ENCODE measurements around the gene EXOSC10.
A peak's percentile ranks its signal among the peaks of the same experiment; 100 is the strongest.

Gene EXOSC10

DNA sequence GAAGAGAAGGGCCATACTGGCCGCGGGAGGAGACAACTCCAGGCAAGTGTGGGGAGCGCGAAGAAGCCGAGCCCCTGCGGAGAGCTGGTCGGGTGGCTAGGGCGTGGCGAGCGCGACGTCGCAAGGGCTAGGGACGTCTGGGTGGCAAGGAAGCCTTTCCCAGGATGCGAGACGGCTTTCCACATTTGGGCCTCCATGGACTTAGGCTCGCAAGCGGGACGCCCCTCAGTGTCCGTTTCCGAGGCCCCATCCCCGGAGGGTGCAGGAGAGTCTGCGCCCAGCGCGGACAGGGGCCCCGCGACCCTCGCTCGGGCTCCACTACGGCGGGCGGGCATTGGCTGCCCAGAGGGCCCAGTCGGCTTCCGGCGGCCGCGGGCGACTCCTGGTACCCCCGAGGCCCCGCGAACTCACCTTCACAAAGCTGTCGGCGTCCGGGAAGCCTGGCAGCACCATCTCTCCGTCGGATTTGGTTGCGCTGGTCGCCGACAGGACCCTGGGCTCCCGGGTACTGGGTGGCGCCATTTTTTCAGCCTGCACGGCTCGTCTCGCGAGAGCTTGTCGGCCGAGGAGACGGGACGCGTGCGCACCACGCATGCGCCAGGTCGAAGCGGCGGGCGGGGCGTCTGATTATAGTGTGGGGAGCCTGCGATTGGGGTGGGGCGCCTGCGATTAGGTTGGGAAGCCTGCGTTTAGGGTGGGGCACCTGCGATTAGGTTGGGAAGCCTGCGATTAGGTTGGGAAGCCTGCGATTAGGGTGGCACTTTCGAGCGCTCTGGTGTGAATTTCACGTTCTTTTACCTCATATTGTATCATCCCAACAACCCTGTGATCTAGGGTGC is at the start of gene EXOSC10:
EXOSC10 (minus strand) TSS at position 560 of the 839 bp plus-strand sequence; CDS start at position 522, 38 bp downstream.
- DNase-seq, result peak; percentile 84 to 91

DNA sequence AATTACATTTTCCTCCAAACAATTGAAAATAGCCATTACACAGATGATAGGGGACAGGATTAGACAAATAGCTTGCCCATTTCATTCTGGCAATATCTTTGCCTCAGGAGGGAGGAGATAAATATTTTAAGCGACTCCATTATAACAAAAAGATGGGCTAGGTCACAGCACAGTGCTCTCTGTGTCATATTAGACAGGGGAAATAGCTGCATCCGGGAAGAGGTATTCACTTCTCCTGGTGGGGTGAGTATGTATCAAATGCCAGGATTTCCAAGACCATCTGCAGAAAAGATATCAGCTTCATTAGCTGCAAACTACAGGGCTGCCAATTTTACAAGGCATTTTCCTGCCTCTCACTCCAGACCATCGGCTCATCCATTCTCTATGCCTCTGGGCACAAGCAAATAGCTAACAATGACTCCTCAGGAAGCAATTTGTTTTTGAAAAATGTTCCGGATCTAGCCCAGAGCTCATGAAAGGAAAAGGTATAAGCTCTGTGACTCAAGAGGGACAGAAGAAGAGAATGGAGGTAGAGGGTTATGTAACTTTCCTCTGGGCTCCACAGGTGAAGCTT is 47.6 kb upstream of the EXOSC10 start:
- no peak for DNase-seq

GRCh38 chr1:11145741-11146140 is 46.1 kb upstream of the EXOSC10 start:
- no peak for DNase-seq

- no peak for DNase-seq
These were observed 45.0 kb upstream of the EXOSC10 start for GRCh38 chr1:11144570-11145256.

GRCh38 chr1:11143907-11144306 is 44.2 kb upstream of the EXOSC10 start:
- no peak for DNase-seq

GRCh38 chr1:11143401-11143800 is 43.7 kb upstream of the EXOSC10 start:
- no peak for DNase-seq

- DNase-seq, result no peak
These were observed 43.1 kb upstream of the EXOSC10 start for GRCh38 chr1:11142618-11143391.

DNA sequence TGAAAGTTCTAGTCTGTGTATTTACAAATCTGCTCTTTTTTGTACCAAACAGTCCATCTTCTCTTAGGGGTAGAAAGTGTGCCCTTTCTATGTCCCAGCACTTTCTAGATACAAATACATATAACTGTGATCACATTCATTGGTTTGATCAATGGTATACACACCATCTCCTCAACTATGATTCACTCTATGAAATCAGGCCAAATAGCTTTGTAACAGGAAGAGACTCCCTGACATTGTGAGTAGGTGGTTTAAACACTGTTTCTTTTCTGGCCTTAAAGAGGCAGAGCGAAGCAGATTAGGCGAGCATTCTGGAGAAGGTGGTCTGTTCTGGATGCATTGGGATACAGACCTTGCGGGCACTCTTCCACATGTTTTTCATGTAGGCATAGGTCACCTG is 39.3 kb upstream of the EXOSC10 start:
- no peak for DNase-seq

DNA sequence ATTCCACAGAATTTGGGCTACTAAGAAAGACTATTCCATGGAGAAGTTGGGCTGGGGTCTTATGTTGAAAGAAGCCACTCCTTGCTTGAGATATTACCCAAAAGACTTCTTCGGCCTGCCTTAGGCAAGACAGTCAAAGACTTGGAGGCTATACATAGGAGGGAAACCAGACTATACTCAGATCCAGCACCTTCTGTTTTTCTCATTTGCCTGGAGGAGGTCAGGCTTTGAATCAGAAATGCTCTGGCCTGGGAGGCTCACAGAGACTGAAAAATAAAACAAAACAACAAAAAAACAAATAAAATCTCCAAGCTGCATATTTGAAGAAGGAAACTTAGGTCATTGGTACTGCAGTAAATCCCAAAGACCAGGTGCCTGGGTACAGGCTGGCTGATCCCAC is 38.4 kb upstream of the EXOSC10 start:
- no peak for DNase-seq

DNA sequence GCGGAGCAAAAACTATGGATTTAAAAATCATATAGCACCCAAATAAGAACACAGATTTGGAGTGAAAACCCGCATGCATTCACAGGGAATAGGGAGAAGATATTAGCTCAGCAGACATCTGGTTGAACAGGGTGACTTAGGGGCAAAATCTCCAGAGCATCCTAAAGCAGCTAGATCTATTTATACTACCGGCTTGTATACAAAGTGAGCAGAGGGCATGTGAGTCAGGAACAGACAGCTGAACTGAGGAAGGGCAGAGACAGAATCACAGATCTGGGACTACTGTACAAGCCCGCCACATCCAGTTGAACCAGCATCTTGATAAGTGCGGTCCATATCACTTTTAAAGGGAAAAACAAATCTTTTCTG is 35.2 kb upstream of the EXOSC10 start:
- DNase-seq, result no peak

GRCh38 chr1:11134251-11134897 is 34.7 kb upstream of the EXOSC10 start:
- no peak for DNase-seq

DNA sequence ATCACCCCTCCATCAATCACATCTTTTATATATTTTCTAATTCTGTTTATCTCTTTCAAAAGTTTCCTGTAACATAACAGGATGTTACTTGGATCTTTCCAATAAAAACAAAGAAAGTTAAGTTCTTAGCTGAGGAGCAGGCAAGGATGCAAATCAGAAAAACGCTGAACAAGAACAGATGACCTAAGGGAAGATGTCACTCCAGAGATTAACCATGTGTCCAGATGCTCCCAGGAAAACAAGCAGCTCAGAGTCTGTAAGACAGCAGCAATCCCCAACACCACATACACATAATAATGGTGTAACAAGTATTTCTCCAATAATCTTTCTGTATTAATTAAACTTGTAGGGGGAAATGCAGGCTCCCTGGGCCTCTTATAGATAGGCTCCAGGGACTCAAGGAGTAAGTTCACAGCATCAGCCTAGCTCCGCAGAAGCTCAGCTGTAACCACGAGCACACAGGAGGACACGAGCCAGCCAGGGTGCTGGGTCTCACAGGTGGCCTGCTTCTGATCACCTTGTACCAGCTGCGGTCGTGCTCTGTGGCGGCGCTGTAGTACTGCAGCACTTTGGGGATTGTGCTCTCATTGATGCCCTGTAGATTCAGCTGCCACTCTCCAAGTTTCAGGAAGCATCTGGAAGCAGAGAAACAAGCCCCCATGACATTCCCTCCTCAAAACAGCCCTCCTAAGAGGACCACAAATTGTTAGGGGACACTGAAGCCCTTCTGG is 33.1 kb upstream of the EXOSC10 start:
- DNase-seq, result no peak

DNA sequence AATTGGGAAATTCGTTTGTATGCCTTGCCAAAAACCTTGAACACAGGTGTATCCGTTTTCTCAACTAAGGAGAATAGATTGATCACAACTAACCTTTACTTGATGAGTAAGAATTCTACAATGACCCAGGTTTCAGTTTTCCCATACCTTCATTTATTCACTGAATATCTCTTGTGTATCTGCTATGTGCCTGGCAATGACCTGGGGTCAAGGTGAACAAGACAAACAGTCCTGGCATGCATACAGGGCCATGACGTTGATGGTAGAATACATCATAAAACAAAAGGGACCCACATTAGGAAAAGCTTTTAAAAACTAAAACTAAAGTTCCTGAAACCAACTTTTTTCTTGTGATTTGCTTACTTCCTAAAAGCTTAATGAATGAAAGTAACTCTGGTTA is 32.1 kb upstream of the EXOSC10 start:
- DNase-seq, result no peak

- DNase-seq, result no peak
These were observed 30.7 kb upstream of the EXOSC10 start for GRCh38 chr1:11130406-11130805.

DNA sequence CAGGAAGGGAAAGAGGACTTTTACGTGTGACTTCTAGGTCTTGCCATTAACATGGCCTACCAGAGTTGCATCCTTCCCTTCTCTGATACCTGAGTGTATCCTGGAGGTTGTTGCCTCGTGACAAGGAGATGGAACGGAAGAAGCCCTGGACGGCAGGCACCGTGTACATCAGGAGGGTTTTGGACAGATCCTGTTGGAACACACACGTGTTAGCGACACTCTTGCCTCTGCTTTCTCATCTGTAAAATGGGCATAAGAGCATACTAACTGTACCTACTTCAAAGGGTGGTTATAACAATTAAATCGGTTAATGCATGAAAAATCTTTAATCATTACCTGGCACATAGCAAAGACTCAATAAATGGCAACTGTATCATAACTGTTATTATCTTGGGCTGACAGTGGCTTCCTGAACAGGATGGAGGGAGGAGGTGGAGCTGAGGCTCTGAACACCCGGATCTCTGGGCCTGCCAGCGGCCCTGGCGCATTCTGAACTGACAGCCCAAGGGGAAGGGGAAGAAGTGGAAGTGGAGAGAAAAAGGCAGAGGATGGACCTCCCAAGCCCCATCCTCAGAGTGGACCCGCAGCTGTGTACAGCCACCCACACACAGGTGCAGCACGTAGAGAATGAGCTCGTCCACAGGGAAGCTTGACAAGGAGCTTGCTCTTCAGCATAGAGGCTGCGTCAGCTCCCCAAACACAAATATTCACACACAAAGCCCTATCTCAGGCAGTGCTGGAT is 30.2 kb upstream of the EXOSC10 start:
- no peak for DNase-seq

DNA sequence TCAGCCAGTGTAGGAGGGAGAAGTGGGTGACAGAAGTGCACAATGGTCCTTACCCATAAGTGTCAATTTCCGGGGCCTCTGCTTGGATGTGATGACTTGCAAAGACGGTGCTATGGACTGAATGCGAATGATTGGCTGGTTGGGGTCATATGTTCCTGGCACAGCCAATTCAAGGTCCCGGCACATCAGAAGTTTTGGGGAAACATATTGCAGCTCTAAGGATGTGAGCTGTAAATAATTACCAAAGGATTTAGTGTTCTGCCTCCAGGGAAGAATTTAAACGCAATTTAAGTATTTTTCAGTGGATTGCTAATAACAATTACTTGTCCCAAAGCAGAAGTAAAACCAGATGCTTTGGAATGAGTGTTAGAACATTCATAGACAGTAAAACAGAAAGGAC is 26.9 kb upstream of the EXOSC10 start:
- DNase-seq, result no peak

DNA sequence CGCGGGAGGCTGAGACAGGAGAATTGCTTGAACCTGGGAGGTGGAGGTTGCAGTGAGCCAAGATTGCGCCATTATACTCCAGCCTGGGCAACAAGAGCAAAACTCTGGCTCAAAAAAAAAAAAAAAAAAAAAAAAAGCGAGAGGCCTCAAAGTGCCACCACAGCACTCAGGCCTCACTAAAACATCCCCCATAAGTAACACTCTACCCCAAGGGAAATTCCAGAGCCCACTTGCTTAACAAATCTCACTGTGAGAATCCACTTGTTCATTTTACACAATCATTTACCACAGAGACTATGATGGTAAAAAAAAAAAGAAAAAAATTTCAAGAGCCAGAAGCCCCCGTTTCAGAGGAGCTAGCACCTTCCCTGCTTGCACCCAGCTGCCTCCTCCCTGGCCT is 26.3 kb upstream of the EXOSC10 start:
- no peak for DNase-seq

- no peak for DNase-seq
These were observed 25.3 kb upstream of the EXOSC10 start for GRCh38 chr1:11124965-11125364.

- DNase-seq, result no peak
These were observed 16.6 kb upstream of the EXOSC10 start for GRCh38 chr1:11116318-11116717.

DNA sequence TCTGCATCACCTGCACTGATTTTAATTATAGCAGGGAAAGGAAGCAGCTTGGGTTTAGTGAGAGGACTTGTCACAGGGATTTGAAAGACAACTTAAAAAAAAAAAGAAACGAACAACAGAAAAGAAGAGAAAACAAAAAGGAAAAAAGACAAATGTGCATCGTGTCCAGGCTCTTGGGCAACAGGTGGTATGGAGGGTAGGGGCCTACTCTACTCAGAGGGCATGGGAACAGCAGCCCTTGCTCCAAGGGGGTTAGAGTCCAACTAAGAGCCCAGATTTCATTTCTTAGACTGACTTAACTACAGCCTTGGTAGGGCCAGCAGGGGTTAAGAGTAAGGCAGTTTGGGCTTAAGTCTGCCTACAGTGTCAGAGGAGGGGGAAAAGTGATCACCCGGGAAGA is 15.3 kb upstream of the EXOSC10 start:
- DNase-seq, result no peak

DNA sequence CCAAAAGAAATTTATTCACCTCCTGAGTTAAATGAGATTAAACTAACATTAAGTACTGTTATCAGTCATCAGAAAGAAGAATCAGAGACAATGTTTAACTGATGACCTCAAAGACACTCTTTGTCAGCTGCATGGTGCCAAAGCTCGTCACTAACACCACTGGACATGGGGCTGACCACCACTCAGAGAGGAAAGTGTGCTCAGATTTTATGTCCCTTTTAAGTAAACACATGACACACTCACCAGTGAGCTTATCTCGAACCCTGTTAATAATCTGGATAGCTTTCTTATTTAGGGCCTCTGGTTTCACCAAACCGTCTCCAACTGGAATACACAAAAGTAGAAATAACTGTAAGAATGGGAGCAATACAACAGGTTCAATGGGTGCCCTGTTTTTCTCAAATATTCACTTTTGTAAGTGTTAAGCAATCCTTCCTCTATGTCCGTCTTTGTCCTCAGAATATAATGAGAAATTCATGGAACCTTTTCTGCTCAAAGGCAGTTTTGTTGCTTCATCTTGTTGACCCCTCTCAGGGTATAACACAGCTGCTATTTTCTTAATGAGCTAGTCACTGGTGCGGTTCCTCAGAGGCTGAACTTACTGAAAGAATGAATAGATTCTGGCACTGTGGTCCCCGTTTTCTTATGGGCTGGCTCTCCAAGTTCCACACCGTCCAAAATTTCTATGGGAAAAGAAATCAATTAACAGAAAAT is 9.5 kb upstream of the EXOSC10 start:
- no peak for DNase-seq
